RWPE1 (cell line): ENCODE data around the gene SPTBN1.

Experiments used
- CTCF ChIA-PET: fragments of 350-600 bp; sonication (Branson Sonifier 250); formaldehyde crosslinking; extraction: SDS; loops from one replicate; lab custom pipeline; 2021; lab: Yijun Ruan, JAX
- POLR2A ChIA-PET: fragments of 400-600 bp; formaldehyde crosslinking; extraction: SDS; loops from one replicate; lab custom pipeline; 2020; ENCODE audit warnings: antibody characterized with exemption; ENCODE audit not compliant: low non-redundant PET; lab: Yijun Ruan, JAX
- DNase-seq: peaks from one replicate; pipeline ENCODE4 v3.0.0; 2012; ENCODE audit warnings: low spot score
- H3K27ac ChIP-seq: fragments of 450-650 bp; 2 replicates; pipeline ENCODE4 v1.5.1; 2017
- CTCF ChIP-seq: fragments of 450-650 bp; conservative IDR thresholded peaks from 2 replicates; pipeline ENCODE4 v1.5.1; 2017; ENCODE audit warnings: low read depth, mild to moderate bottlenecking

Gene SPTBN1

GRCh38 chr2:54545702-54546450, 89.7 kb downstream of the SPTBN1 start:
- no peak for TF ChIP-seq CTCF
- CTCF ChIA-PET, result no interaction called here
- POLR2A ChIA-PET, result no interaction called here
- DNase-seq, result peak; percentile 47
- no peak overlapping the region for H3K27ac ChIP-seq

- TF ChIP-seq CTCF, result no peak
- POLR2A ChIA-PET, result no interaction called here
- H3K27ac ChIP-seq, result no peak overlapping the region
- CTCF ChIA-PET, result no interaction called here
- DNase-seq, result no peak
Measured at GRCh38 chr2:54546518-54546917, 90.4 kb downstream of the SPTBN1 start.

- no peak overlapping the region for H3K27ac ChIP-seq
- ChIA-PET POLR2A (no interaction called here), CTCF (interaction anchor here (0.6 kb wide), 1 partner anchor 723 kb away, joined by 5 read pairs; no protein-coding TSS in a partner anchor)
- DNase-seq, result no peak
- no peak for TF ChIP-seq CTCF
Measured at GRCh38 chr2:54546923-54547720, 91.0 kb downstream of the SPTBN1 start.

DNA sequence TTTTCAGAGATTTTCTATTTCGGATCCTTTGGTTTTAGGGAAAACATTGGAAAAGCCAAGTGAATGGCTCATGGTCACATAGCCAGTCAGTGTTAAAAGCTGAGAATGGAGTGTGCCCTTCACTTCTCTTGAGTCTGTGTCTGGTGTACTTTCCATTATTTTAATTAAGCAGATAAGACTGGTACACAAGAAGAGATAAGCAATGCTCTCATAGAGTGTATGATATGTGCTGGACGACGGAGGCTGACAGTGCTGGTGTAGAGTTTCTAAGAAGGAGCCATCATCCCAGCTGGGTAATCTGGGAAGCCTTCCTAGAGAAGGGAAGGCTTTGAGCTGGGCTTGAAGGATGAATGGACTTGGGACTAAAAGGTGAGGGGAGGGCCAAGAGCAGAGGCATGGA, 93.3 kb downstream of the SPTBN1 start:
- ChIA-PET POLR2A (no interaction called here), CTCF (interaction anchor here (0.7 kb wide), 1 partner anchor 12 kb away, joined by 5 read pairs; no protein-coding TSS in a partner anchor)

GRCh38 chr2:54549917-54550518, 93.9 kb downstream of the SPTBN1 start:
- no peak for TF ChIP-seq CTCF
- no peak overlapping the region for H3K27ac ChIP-seq
- ChIA-PET POLR2A (no interaction called here), CTCF (interaction anchor here (0.7 to 1.6 kb wide), 2 partner anchors 9 to 12 kb away, joined by 4 to 5 read pairs; no protein-coding TSS in a partner anchor)
- no peak for DNase-seq

More for the DNA sequence above, 93.3 kb downstream of the SPTBN1 start:
- no peak for TF ChIP-seq CTCF
- DNase-seq, result no peak
- H3K27ac ChIP-seq, result no peak overlapping the region

DNA sequence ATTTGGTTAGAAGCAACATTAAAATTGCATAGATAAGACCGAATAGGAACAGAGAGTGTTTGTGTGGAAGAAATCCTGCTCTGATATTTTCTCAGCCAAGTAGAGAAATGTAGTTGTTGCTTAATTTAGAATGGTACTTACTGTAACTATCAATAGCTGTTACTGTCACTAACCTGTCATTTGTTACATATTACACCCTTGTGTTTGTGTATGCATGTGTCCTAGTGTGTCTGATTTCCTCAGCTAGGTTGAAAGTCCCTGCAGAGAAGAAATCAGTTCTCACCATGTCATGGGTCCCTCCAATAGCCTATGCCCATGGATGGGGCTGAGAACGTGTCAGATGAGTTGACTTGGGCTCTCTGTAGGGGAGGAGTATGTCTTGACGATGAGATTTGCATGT, 94.4 kb downstream of the SPTBN1 start:
- no peak overlapping the region for H3K27ac ChIP-seq
- DNase-seq, result no peak
- CTCF ChIA-PET, result interaction anchor here (1.6 kb wide), 1 partner anchor 10 kb away, joined by 4 read pairs; no protein-coding TSS in a partner anchor
- TF ChIP-seq CTCF, result no peak
- POLR2A ChIA-PET, result no interaction called here
